Urinary bladder (tissue), 4 donors: ENCODE results near the gene ZSCAN21. TPM values are rescaled to one million over a fixed set of nuclear protein-coding genes. Genes with fewer than 3 reads are reported as not detected.

Experiments used
- DNase-seq: peaks from one replicate; pipeline ENCODE4 v3.0.0-alpha.2; 2015; ENCODE audit errors: extremely low spot score
- H3K27ac ChIP-seq: one replicate; pipeline ENCODE4 v1.5.1; 2013; ENCODE audit warnings: low read depth, mild to moderate bottlenecking, moderate library complexity
- H3K36me3 ChIP-seq: one replicate; pipeline ENCODE4 v1.6.1; 2013; ENCODE audit warnings: mild to moderate bottlenecking, moderate library complexity; ENCODE audit not compliant: insufficient read depth
- H3K4me1 ChIP-seq: one replicate; pipeline ENCODE4 v1.6.1; 2013; ENCODE audit warnings: mild to moderate bottlenecking, moderate library complexity; ENCODE audit not compliant: insufficient read depth
- H3K4me3 ChIP-seq: one replicate; pipeline ENCODE4 v1.5.1; 2013; ENCODE audit warnings: low read depth, low read length
- WGBS: extraction: QIAGEN DNeasy Blood & Tissue Kit; methylation state at CpG from one replicate; pipeline ENCODE4 v1.1.7; 2013; 5-methylcytosine and 5-hydroxymethylcytosine counted together
- polyA plus RNA-seq: library from polyadenylated mRNA; stranded (reverse); fragments of 200-250 nt; gene quantifications from one replicate; pipeline ENCODE4 v1.2.3, GENCODE V29; 2013
- total RNA-seq: library from RNA; depleted of rRNA; stranded (reverse); fragments of >200 nt; gene quantifications from one replicate; pipeline ENCODE4 v1.2.3, GENCODE V29; 2014
- donor health status: healthy with polysubstance abuse.
- donor health status: healthy.

The ZSCAN21 gene
- total and polyA plus RNA-seq, 2 donors = 10.4 to 11.6 TPM

GRCh38 chr7:100089458-100090196 lies 40.1 kb downstream of the ZSCAN21 start:
- Histone ChIP-seq H3K27ac (no peak overlapping the region), H3K4me1 (no peaks in the 10 kb centered on the region), H3K36me3 (no peaks in the 10 kb centered on the region), H3K4me3 (peak overlapping the region; percentile 64)
- no peak for DNase-seq
- 23% methylated on average over 7 of the region's 7 CpGs for WGBS

GRCh38 chr7:100090527-100091410 lies 41.2 kb downstream of the ZSCAN21 start:
- DNase-seq = no peak
- 84% methylated on average over 14 of the region's 14 CpGs for WGBS
- Histone ChIP-seq H3K4me1 (no peaks in the 10 kb centered on the region), H3K27ac (no peak overlapping the region), H3K4me3 (no peak overlapping the region), H3K36me3 (no peaks in the 10 kb centered on the region)

- DNase-seq = no peak
- Histone ChIP-seq H3K36me3 (peaks cover 2% of the 10 kb centered on the region), H3K27ac (no peak overlapping the region), H3K4me3 (no peak overlapping the region), H3K4me1 (no peaks in the 10 kb centered on the region)
- WGBS = 50% methylated on average over 19 of the region's 19 CpGs
These were observed 42.0 kb downstream of the ZSCAN21 start for GRCh38 chr7:100091411-100092181.

GRCh38 chr7:100093054-100093453 lies 43.5 kb downstream of the ZSCAN21 start:
- no peak for DNase-seq

GRCh38 chr7:100093498-100093897 lies 43.9 kb downstream of the ZSCAN21 start:
- Histone ChIP-seq H3K4me1 (no peaks in the 10 kb centered on the region), H3K4me3 (no peak overlapping the region), H3K36me3 (peaks cover 2% of the 10 kb centered on the region), H3K27ac (no peak overlapping the region)
- no peak for DNase-seq
- WGBS = 39% methylated on average over 13 of the region's 13 CpGs

More at GRCh38 chr7:100093054-100093453, 43.5 kb downstream of the ZSCAN21 start:
- peaks cover 2% of the 10 kb centered on the region for H3K36me3 ChIP-seq
- H3K27ac ChIP-seq = no peak overlapping the region
- no peak overlapping the region for H3K4me3 ChIP-seq
- H3K4me1 ChIP-seq = no peaks in the 10 kb centered on the region
- 49% methylated on average over 8 of the region's 8 CpGs for WGBS

GRCh38 chr7:100093925-100094486 lies 44.4 kb downstream of the ZSCAN21 start:
- no peaks in the 10 kb centered on the region for H3K4me1 ChIP-seq
- H3K36me3 ChIP-seq = peaks cover 2% of the 10 kb centered on the region
- H3K4me3 ChIP-seq = no peak overlapping the region
- no peak overlapping the region for H3K27ac ChIP-seq
- no peak for DNase-seq
- 78% methylated on average over 16 of the region's 16 CpGs for WGBS

- 83% methylated on average over 9 of the region's 9 CpGs for WGBS
- H3K36me3 ChIP-seq = peaks cover 2% of the 10 kb centered on the region
- no peaks in the 10 kb centered on the region for H3K4me1 ChIP-seq
- DNase-seq = no peak
- H3K27ac ChIP-seq = no peak overlapping the region
- no peak overlapping the region for H3K4me3 ChIP-seq
These were observed 45.7 kb downstream of the ZSCAN21 start for GRCh38 chr7:100095289-100095688.

GRCh38 chr7:100095704-100096103 lies 46.1 kb downstream of the ZSCAN21 start:
- no peak overlapping the region for H3K27ac ChIP-seq
- DNase-seq = no peak
- no peak overlapping the region for H3K4me3 ChIP-seq
- no peaks in the 10 kb centered on the region for H3K4me1 ChIP-seq
- 92% methylated on average over 17 of the region's 17 CpGs for WGBS
- peaks cover 2% of the 10 kb centered on the region for H3K36me3 ChIP-seq

GRCh38 chr7:100098913-100099312 lies 49.3 kb downstream of the ZSCAN21 start:
- no peak for DNase-seq
- Histone ChIP-seq H3K4me3 (no peak overlapping the region), H3K4me1 (no peaks in the 10 kb centered on the region), H3K27ac (no peak overlapping the region), H3K36me3 (peaks cover 2% of the 10 kb centered on the region)
- WGBS = 82% methylated on average over 10 of the region's 10 CpGs

- no peak for DNase-seq
- 62% methylated on average over 12 of the region's 12 CpGs for WGBS
- no peak overlapping the region for H3K27ac ChIP-seq
- H3K36me3 ChIP-seq = peaks cover 2% of the 10 kb centered on the region
- H3K4me3 ChIP-seq = peak overlapping the region; percentile 74
- no peaks in the 10 kb centered on the region for H3K4me1 ChIP-seq
These were observed 49.9 kb downstream of the ZSCAN21 start for GRCh38 chr7:100099452-100099851.

GRCh38 chr7:100100420-100101015 lies 50.9 kb downstream of the ZSCAN21 start:
- under 1% methylated on average over 61 of the region's 61 CpGs for WGBS
- peaks cover 2% of the 10 kb centered on the region for H3K36me3 ChIP-seq
- peak overlapping the region; percentile 78 for H3K27ac ChIP-seq
- H3K4me3 ChIP-seq = peak overlapping the region; percentile 74
- peak; percentile 85 for DNase-seq
- H3K4me1 ChIP-seq = no peaks in the 10 kb centered on the region

GRCh38 chr7:100101016-100101862 lies 51.7 kb downstream of the ZSCAN21 start, which contains the start of the genes AP4M1 and MCM7:
AP4M1 (plus strand) TSS chr7:100101643; CDS start chr7:100101715, 72 bp downstream.
MCM7 (minus strand) TSS chr7:100101397; CDS start chr7:100101294, 103 bp downstream.
- Histone ChIP-seq H3K27ac (peak within 1 kb of the TSS; percentile 78), H3K36me3 (peaks cover 4% of the 10 kb centered on the region), H3K4me1 (no peaks in the 10 kb centered on the region), H3K4me3 (peak within 1 kb of the TSS; percentile 74)
- DNase-seq = peak; percentile 95
- under 1% methylated on average over 80 of the region's 80 CpGs for WGBS
